ENCODE data around the gene MRPL1. TPM values are rescaled to one million over a fixed set of nuclear protein-coding genes. Genes with fewer than 3 reads are reported as not detected.

The MRPL1 gene
- total and polyA plus RNA-seq, 2 of the 13 experiments (the other 11 are each of a cell fraction or from before 2014, with no cell fraction given), result 23.3 to 61.5 TPM

DNA sequence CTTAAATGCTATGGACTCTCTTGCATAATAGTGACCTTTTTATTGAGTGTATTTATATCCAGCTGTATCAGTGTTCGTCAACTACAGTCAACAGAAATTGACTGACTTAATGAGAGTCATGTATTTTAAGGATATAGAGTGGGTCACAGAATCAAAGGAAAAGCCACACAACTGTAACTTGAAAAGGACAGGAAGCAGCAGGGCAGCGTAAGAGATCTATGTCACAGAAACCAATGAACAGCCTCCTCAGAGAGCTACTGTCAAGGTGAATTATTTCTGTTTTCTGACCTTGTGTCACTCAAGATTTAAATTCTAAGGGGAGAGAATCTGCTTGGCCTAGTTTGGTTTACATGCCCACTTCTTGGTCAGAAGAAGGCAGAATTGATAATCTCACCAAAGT, 100.4 kb downstream of the MRPL1 start:
- FAIRE-seq, result no peak
- Histone ChIP-seq H3K36me3 (replicated peaks in 1 of 2; ENCODE audit: control insufficient read depth in 1 of 2, insufficient read depth in 2 of 2, low read length in 2 of 2) (no peaks in the 10 kb centered on the region), H3K4me2 (ENCODE audit: low read depth, low read length) (no peak overlapping the region), H3K9ac (ENCODE audit: insufficient read depth, low read depth, low read length) (no peak overlapping the region), H3K79me2 (ENCODE audit: insufficient read depth, low read length) (no peaks in the 10 kb centered on the region), H3K9me3 (ENCODE audit: low read length) (peaks cover under 1% of the 10 kb centered on the region; the same call in 1 of the 2 replicates), H2AFZ (ENCODE audit: low read length) (no peak overlapping the region), H3K27ac (ENCODE audit: extremely low read length, insufficient read depth, low read length) (no peak overlapping the region), H4K20me1 (ENCODE audit: insufficient read depth, low read length) (no peaks in the 10 kb centered on the region), H3K27me3 (ENCODE audit: control insufficient read depth in 1 of 2, insufficient read depth in 2 of 2, low read length in 2 of 2) (no peaks in the 10 kb centered on the region), H3K4me1 (ENCODE audit: insufficient read depth, low read length) (no peaks in the 10 kb centered on the region), H3K4me3 (replicated peaks in 1 of 3; ENCODE audit: insufficient read depth in 1 of 3, low read depth in 2 of 3, low read length in 3 of 3) (no peak overlapping the region)
- ChIA-PET POLR2A (no interaction called here), CTCF (ENCODE audit: low intra/inter-chr PET ratio, low total read pairs) (no interaction called here)
- BruUV-seq (replicated peaks), result no TSS peak
- intact Hi-C loops (cut with micrococcal nuclease; ENCODE audit: unreplicated experiment) (no loop called here), in situ Hi-C loops (cut with HindIII; ENCODE audit: extremely low pct_ligation_motif_present, low pct_unique_long_range_greater_than_20kb) (loop anchor here (25.0 kb wide), 1 partner anchor 899 kb away; no protein-coding TSS in a partner anchor)
- DNase-seq (ENCODE audit: low spot score), result no peak
- ATAC-seq, result no peak
- 79% methylated on average over 2 of the region's 2 CpGs for WGBS (ENCODE audit: low lambda C conversion rate)
- TF ChIP-seq KDM5A (IDR thresholded peaks at IDR 0.05; ENCODE audit: borderline replicate concordance, low read length) (no peak), CEBPZ (IDR thresholded peaks at IDR 0.05; ENCODE audit: low read length) (no peak), RFXAP (CRISPR knock-in tag; IDR thresholded peaks at IDR 0.05; ENCODE audit: borderline replicate concordance) (no peak), ZNF276 (CRISPR knock-in tag; IDR thresholded peaks at IDR 0.05; ENCODE audit: low read depth) (no peak), ESRRA (CRISPR knock-in tag; IDR thresholded peaks at IDR 0.05; ENCODE audit: low read depth) (no peak), NR1H2 (CRISPR knock-in tag; IDR thresholded peaks at IDR 0.05; ENCODE audit: borderline replicate concordance, low read depth) (no peak), FOXO1 (CRISPR knock-in tag; IDR thresholded peaks at IDR 0.05) (no peak), KLF16 (CRISPR knock-in tag; IDR thresholded peaks at IDR 0.05) (no peak)
- TF ChIP-seq, protein P1, sequence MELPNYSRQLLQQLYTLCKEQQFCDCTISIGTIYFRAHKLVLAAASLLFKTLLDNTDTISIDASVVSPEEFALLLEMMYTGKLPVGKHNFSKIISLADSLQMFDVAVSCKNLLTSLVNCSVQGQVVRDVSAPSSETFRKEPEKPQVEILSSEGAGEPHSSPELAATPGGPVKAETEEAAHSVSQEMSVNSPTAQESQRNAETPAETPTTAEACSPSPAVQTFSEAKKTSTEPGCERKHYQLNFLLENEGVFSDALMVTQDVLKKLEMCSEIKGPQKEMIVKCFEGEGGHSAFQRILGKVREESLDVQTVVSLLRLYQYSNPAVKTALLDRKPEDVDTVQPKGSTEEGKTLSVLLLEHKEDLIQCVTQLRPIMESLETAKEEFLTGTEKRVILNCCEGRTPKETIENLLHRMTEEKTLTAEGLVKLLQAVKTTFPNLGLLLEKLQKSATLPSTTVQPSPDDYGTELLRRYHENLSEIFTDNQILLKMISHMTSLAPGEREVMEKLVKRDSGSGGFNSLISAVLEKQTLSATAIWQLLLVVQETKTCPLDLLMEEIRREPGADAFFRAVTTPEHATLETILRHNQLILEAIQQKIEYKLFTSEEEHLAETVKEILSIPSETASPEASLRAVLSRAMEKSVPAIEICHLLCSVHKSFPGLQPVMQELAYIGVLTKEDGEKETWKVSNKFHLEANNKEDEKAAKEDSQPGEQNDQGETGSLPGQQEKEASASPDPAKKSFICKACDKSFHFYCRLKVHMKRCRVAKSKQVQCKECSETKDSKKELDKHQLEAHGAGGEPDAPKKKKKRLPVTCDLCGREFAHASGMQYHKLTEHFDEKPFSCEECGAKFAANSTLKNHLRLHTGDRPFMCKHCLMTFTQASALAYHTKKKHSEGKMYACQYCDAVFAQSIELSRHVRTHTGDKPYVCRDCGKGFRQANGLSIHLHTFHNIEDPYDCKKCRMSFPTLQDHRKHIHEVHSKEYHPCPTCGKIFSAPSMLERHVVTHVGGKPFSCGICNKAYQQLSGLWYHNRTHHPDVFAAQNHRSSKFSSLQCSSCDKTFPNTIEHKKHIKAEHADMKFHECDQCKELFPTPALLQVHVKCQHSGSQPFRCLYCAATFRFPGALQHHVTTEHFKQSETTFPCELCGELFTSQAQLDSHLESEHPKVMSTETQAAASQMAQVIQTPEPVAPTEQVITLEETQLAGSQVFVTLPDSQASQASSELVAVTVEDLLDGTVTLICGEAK (IDR thresholded peaks at IDR 0.05), result no peak
- TF ChIP-seq, protein P1 (CRISPR knock-in tag; IDR thresholded peaks at IDR 0.05), result no peak
